ENCODE data around the gene TOM1L1.
A peak's percentile ranks its signal among the peaks of the same experiment; 100 is the strongest.
"Not testable (repeated sequence)": the region's sequence is repeated elsewhere in the genome, so short reads cannot be mapped to it uniquely, and the experiment has no call there.

The TOM1L1 gene, protein sequence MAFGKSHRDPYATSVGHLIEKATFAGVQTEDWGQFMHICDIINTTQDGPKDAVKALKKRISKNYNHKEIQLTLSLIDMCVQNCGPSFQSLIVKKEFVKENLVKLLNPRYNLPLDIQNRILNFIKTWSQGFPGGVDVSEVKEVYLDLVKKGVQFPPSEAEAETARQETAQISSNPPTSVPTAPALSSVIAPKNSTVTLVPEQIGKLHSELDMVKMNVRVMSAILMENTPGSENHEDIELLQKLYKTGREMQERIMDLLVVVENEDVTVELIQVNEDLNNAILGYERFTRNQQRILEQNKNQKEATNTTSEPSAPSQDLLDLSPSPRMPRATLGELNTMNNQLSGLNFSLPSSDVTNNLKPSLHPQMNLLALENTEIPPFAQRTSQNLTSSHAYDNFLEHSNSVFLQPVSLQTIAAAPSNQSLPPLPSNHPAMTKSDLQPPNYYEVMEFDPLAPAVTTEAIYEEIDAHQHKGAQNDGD

DNA sequence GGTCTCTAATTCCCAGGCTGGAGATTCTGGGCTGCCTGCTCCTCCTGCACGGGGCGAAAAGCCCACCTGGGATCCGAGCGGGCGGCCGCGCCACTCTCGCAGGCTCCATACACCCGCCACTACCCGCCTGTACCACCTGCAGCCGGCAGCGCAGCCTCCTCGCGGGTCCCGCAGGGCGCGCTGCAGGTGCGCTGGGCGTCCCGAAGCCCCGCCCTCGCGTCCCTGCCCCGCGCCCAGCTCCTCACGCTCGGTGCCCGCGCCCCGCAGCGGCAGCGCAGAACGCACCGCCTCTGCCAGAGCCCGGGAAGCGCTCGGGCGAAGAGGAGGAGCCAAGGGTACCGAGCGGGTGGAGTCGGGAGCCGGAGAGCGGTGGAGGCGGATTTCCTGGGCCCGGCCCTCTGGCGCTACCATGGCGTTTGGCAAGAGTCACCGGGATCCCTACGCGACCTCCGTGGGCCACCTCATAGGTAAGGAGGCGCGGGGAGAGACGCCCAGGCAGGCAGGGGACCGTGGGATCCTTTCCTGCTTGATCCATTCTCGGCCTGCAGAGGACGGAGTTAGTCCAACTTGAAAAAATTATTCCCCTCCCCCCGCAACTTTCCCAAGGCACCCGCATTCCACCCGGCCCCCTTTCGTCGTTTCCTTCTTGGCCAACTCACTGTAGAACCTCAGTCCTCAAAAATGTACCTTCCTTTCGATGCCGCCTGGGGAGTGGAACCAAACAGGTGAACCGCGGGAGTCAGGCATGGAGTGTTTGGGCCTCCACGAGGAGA is at the start of gene TOM1L1:
TSS of gene TOM1L1 (plus strand) at position 396 of the 773 bp plus-strand sequence. CDS start at position 410, 14 bp downstream.
- DNase-seq, result peak; percentile 2

DNA sequence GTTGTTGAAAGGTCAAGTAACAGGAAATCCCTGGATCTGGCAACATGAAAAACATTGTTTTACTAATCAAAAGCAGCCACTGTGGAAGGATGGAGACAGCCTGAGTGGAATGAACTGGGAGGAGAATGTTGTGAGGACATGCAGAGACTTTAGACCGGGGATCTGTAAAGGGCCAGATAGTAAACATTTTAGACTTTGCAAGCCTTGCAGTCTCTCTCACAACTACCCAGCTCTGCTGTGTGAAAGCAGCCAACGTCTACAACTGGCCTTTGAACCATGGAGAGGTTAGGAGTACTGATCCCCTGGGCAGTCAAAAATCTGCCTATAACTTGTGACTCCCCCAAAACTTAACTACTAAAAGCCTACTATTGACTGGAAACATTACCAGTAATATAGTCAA is 41.5 kb upstream of the TOM1L1 start:
- no peak for DNase-seq

DNA sequence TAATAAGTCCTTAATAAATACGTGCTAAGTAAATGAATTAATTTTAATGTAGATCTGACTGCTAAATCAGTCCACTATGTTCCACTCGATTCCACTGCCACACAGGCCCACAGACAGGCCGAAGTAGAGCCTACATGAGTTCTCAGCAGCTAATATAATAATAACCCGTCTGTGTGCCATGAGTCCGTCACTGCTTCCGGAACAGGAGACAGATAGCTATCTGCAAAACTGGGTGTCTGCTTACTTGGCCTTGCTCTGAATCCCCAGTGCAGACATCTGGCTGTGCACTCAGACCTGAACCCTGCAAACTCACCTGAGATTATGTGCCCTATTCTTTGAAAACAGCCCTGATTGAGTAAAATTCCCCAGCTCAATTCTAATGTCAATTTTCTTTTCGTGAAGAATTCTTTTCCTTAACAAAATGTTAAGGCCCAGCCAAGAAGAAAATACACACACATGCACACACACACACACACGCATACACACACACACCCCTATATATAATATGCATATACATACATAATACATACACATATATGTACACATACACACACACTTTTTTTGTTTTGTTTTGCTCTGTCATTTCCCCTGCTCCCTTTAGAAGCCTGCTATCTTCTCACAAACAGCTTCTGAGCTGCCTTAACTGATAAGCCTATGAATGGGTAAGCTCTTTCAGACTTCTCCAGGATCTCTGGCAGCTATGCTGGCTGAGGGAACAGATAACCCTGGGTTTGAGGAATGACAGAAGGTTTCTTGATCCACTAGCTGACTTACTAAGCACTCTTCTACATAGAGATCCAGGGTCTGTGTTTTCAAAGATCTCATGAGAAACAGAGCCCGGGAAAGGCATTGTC is 39.8 kb upstream of the TOM1L1 start:
- no peak for DNase-seq

DNA sequence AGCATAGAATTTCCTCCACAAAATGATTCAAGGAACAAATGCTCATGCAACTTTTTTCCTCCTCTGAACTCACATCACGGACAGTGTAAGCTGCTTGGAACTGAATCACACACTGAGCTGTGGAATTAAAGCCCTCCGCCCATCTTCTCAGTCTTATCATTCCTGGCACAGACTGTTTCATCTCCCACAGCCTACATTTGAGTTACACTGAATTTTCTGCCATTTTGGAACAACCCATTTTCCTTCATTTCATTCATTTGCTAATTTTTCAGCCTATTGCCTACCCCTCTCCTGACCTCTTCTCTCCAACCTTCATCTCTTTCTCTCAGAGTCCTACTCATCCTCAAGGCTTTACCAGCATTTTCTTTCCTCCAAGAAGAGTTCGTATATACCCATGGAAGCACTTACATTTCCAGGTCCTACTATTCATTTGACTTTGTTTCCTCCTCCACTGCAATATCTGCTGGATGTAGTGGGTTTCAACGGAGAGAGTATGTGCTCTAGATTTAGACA is 39.1 kb upstream of the TOM1L1 start:
- DNase-seq, result no peak

DNA sequence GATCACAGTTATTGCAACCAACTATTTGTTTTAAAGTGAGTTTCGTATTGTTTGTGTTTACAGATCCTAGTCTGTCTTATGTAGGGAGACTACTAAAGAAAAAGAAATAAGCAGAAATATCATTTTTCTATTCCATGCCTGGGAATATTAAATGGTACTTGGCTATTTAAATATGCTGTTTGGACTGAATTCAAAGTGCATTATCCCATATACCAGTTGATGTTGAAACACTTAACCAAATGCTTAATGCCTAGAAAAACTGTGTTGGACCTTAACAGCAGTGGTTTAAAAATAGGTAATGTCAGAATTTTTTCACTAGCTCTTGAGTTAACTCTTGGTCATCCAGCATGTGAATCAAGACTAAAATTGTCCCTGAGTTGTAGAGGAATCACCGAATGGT is 37.5 kb upstream of the TOM1L1 start:
- no peak for DNase-seq

DNA sequence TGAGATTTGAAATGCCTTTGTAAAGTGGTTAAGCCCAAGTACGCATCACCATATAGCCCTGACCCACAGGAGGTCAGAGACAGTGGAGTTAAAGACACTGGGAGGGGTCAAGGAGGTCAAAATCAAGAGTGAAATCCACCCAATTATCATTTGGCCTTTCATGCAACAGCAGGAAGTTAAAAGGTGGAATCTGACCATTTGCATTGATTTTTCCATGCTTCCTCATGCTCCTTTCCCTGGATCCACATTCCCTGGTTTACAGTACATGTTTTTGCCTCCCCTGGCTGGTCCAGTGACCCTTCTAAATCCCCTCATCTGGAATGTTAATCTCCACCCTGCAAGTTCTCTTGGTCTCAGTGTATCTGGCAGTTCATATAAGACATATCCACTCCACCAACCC is 36.6 kb upstream of the TOM1L1 start:
- no peak for DNase-seq

DNA sequence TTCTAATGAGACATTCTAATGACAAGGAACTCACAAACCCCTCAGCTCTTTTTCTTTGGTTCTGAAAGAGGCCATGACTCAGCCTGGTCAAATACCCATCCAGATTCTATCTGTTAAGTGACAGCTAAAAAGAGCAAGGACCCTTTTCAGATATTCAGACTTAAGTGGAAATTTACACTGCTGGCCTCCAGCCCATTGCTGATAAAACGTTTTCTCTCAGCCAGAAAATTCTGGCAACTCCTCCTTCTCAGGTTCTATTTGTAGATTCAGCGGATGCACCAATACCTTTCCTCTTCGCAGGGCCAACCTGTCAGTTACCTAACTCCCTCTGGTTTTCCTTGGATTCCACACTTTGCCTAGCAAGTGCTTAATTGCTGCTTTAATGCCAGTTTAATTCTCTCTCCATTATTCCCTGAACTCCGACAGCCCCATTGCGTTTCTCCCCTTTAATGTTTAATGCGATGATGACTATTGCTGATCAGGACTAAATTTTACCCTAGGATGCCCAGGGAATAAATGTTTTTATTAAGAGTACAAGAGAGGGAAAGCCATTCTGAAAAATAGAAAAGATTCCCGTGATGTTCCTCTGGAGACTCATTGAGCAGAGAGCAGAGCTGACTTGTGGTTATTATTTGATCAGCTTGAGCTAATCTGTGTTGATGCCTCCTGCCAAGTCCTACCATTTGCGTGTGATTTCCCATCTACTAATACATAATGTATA is 35.9 kb upstream of the TOM1L1 start:
- DNase-seq, result no peak

DNA sequence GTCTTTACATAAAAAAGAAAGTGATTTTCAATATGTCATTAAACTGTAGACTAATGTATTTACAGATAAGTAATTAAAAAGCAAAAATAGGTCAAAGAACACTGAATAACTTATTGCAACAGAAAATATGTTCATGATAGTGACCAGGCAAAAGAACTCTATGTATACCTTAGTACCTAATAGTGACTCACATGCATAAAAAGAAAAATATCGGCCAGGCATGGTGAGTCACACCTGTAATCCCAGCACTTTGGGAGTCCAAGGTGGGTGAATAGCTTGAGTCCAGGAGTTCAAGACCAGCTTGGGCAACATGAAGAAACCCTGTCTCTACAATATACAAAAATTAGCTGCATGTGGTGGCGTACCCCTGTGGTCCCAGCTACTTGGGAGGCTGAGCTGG is 33.0 kb upstream of the TOM1L1 start:
- no peak for DNase-seq

DNA sequence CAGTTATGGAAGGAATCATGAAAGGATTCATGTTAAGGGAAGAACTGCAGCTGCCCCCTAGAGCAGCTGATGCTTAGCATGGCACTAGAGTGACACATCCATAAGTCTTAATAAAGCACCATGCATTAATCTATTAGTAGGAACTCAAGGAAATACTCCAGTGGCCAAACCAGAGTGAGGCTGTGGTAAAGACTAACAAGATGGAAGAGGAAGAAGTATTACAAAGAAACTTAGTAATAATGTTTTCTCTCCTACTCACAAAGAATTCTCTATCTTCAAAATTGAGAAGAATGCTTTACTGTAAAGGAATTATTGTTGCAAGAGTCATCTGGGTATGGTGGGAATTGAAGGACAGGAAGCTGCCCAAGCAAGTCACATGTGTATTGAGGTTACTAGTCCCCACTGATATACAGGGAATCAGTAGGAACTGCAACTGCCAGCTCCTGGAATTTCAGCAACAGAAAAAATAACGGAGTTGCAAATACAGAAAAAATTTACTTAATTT is 29.9 kb upstream of the TOM1L1 start:
- no peak for DNase-seq

DNA sequence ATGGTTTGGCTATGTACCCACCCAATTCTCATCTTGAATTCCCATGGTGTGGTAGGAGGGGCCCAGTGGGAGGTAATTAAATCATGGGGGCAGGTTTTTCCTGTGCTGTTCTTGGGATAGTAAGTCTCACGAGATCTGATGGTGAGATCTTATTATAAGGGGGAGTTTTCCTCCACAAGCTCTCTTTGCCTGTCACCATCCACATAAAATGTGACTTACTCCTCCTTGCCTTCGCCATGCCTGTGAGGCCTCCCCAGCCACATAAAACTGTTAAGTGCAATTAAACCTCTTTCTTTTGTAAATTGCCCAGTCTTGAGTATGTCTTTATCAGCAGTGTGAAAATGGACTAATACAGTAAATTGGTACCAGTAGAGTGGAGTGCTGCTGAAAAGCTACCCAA is 24.7 kb upstream of the TOM1L1 start:
- not testable (repeated sequence) for DNase-seq

DNA sequence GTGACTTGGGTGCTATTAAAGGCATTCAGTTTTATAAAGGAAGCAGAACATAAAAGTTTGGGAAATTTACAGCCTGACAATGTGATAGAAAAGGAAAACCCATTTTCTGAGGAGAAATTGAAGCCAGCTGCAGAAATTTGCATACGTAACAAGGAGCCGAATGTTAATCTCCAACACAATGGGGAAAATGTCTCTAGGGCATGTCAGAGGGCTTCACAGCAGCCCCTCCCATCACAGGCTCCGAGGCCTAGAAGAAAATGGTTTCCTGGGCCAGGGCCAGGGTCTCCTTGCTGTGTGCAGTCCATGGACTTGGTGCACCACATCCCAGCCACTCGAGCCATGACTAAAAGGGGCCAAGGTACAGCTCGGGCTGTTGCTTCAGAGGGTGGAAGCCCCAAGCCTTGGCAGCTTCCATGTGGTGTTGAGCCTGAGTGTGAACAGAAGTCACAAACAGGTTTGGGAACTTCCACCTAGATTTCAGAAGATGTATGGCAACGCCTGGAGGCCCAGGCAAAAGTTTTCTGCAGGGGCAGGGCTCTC is 23.9 kb upstream of the TOM1L1 start:
- DNase-seq, result no peak

DNA sequence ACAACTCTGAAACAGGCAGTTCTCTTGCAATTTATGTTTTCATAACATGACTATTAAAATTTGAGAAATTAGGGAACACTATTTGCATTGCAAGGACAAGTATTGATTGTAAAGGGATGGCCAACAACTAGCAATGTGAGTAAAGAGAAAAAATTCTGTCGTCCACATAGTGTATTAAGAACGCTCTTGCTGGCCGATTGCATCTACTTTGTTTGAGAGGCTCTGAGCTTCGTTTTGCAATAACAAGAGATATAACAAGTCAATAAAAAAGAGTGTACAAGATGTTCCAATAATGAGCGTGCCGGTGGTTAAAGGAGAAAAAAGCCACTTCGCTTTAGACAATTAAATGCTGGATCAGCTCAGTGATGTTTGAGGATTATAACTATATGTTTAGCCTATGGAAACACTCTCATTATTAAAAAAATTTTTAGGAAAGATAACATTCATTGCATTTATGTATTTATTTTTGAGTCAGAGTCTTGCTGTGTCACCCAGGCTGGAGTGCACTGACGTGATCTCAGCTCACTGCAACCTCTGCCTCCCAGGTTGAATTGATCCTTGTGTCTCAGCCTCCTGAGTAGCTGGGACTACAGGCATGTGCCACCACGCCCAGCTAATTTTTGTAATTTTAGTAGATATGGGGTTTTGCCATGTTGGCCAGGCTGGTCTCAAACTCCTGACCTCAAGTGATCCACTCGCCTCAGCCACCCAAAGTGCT is 19.2 kb upstream of the TOM1L1 start:
- no peak for DNase-seq

DNA sequence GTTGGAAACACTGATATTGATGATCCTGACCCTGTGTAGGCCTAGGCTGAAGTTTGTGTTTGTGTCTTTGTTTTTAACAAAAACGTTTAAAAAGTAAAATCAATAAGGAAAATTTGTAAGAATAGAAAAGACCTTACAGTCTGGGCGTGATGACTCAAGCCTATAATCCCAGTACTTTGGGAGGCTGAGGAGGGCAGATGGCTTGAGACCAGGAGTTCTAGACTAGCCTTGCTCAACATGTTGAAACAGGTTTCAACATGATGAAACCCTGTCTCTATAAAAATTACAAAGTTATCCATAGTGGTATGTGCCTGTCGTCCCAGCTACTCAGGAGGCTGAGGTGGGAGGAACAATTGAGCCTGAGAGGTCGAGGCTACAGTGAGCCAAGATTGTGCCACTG is 18.3 kb upstream of the TOM1L1 start:
- no peak for DNase-seq

DNA sequence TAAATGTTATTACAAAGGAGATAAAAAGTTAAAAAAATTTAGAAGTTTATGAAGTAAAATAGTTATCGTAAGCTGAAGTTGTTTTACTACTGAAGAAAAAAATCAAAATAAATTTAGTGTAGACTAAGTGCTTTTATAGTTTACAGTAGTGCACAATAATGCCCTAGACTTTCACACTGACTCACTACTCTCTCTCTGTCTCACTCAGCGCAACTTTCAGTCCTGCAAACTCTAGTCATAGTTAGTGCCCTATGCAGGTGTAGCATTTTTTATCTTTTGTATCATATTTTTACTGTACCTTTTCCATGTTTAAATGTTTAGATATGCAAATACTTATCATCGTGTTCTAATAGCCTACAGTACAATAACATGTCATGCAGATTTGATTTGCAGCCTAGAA is 17.7 kb upstream of the TOM1L1 start:
- no peak for DNase-seq

DNA sequence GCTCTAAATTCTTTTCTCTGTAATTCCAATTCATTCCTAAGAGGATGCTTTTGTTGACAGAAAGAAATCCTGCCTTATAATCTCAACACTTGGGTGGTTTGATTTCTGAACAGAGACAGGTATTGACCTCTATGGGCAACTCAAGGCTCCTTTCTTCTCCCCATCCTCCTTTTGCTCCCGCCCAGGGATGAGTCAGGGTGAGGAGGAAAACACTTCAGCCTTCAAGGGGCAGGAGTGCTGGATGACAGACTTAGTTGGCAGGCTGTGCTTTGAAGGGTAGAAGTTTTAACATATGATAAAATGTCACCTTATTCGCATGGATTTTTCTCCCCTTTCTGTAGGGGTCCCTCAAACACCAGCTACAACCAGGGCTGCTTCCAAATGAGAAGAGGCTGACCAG is 16.7 kb upstream of the TOM1L1 start:
- no peak for DNase-seq

DNA sequence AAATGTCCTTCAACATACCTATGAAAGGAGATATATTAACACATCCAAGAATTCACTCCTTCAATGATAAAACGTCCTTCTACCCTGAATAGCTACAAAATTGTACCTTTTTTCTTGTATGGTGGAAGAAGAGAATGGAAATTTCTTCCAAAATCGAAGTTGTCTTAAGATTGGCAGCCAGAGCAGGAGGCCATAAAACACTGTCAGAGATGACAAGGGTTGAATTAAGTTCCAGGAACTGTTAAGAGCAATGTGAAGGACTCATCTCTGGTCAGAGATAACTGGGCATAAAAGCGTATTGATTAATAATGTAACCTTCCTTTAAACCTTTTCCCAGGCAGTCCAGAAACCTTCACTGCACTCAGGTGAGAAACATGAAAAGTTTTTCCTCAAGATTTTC is 12.9 kb upstream of the TOM1L1 start:
- no peak for DNase-seq

DNA sequence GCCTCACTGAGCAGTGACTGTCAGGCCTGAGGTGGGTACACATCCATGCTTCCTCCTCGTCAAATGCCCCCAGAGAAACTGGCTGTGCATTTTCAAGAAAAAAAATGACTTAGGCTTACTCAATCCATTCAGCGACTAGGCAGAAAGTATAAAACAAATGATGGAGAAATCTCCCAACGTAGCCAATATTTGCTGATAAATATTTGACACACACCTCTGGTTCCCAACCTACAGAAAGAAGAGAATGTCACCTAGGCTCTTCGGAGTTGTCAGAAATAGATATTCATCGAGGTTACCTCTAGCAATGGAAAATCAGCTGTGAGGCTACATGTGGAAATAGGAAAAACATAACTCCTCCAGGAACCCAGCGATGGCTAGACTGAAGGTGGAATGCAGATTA is 12.4 kb upstream of the TOM1L1 start:
- DNase-seq, result no peak

DNA sequence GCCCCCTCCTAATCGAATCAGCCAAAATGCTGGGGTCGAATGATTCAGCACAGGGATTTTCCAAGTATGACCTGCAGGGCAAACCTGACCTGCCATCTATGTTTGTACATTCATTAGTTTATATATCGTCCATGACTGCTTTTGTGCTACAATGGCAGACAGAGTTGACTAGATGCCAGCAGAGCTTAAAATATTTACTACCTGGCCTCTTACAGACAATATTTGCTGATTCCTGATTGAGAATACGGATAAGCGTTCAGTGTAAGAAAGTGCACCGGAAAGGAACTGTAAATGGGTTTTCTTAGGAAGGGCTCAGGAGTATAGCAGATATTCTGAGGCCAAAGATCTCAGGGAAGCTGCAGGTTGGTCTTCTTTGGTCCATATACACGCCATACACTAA is 11.7 kb upstream of the TOM1L1 start:
- no peak for DNase-seq

DNA sequence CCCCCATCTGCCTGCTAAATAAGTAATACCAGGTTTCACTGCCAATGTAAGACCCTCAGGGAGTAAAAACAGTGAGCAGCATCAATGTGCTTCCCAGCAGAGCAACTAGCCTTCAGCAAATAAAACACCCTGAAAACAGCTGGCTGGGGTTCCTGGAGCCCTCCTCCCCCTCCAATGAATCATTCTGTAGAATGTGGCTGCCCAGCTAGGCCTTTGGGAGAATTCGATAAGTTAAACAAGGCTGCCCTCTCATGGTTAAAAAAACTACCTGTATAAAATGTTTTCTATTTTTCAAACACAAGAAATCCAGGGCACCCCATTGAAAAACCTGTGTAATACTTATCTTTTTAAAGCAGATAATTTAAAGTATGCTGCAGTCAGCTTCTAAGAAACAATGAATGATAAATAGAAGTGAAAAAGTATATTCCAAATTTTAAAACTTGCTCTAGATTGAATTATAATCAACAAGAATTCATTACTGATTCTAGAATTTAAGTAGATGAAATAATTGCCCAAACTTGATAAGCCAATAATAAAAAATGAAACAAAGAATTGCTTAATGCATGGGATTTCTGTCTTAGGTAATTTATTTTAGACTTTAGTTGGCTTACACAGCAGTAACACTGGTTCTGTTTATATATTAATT is 9.4 kb upstream of the TOM1L1 start:
- no peak for DNase-seq

DNA sequence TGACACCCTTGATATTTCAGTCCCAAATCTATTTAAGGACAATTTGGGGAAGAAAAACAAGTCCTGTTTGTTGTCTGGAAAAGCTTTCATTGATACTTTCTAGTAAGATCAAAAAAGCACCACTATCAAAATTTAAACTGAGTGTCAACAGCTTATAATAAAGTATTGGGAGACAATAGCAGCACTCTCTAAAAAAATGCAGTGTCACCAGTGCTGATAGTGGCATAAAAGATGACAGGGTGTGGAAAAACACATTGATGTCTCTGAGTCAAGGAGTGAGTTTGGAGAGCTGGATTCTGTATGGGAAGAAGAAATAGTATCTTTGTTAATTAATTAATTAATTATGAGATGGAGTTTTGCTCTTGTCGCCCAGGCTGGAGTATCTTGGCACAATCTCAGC is 8.3 kb upstream of the TOM1L1 start:
- DNase-seq, result no peak

DNA sequence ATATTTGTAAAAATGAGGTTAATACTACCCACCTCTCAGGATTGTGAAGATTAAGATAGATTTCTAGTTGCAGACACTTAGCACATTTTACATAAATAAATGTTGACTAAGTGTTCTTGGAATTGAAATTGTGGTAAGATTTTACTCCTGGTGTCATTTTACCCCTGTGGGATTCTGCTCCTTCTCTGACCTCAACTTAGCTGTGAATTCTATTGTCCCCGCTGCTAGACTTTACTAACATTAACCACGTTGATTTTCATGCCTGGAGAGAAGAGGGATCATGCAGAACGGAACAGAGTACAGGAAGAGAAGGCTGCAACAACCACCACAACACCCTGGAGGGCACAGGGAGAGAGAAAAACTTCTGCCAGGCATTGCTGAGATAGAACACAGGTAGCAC is 2.1 kb upstream of the TOM1L1 start:
- DNase-seq, result no peak

Measured in activated CD4-positive, alpha-beta T cell treated with anti-CD3 and anti-CD28 coated beads, Interleukin-2, amount 50 U/mL, for 1 hour (primary cell).